Measurements from ENCODE around the gene SEMA4D.

- no peak for TF ChIP-seq POLR2A (IDR thresholded peaks at IDR 0.05; ENCODE audit: low read length)
- TF ChIP-seq GATA1 (IDR thresholded peaks at IDR 0.05; ENCODE audit: low read depth, low read length): no peak
These were observed 52.1 kb downstream of the SEMA4D start for GRCh38 chr9:89445801-89446251.

All from erythroblast (primary cell).